Lung (tissue), 12 donors: Measurements from ENCODE around the gene IL6R. TPM values are rescaled to one million over a fixed set of nuclear protein-coding genes. Genes with fewer than 3 reads are reported as not detected.
A peak's percentile ranks its signal among the peaks of the same experiment; 100 is the strongest.

Experiments
- ATAC-seq: fragments of 200-7000 bp; cut with Tn5 transposase; one replicate; pipeline ENCODE4 v1.9.1; 2020; ENCODE audit warnings: moderate number of reproducible peaks; ENCODE audit not compliant: insufficient read depth, low FRiP score
- DNase-seq, 3 donors: peaks; one replicate each; pipeline ENCODE4 v3.0.0-alpha.2; 2013 to 2017
- H3K27ac ChIP-seq, 2 donors: one replicate each; pipeline ENCODE4 v1.5.1; 2013; ENCODE audit warnings: mild to moderate bottlenecking in 2 of 2, moderate library complexity in 2 of 2, control low read depth in 1 of 2, inconsistent platforms in 1 of 2, low read depth in 1 of 2, low read length in 1 of 2
- H3K27me3 ChIP-seq, 3 donors: one replicate each; pipeline ENCODE4 v1.5.1; 2013; ENCODE audit warnings: low read length in 2 of 3; ENCODE audit not compliant: control insufficient read depth in 3 of 3, insufficient read depth in 3 of 3
- H3K36me3 ChIP-seq, 4 donors: one replicate each; pipeline ENCODE4 v1.5.1; 2013; ENCODE audit warnings: low read length in 4 of 4, mild to moderate bottlenecking in 1 of 4, moderate library complexity in 1 of 4; ENCODE audit not compliant: control insufficient read depth in 4 of 4, insufficient read depth in 4 of 4
- H3K4me1 ChIP-seq, 5 donors: one replicate each; pipeline ENCODE4 v1.5.1; 2013; ENCODE audit warnings: low read length in 5 of 5, mild to moderate bottlenecking in 2 of 5, moderate library complexity in 1 of 5; ENCODE audit not compliant: control insufficient read depth in 5 of 5, insufficient read depth in 5 of 5
- H3K4me3 ChIP-seq: one replicate; pipeline ENCODE4 v1.5.1; 2013; ENCODE audit warnings: mild to moderate bottlenecking, control low read depth, moderate library complexity
- H3K9ac ChIP-seq, 2 donors: one replicate each; pipeline ENCODE4 v1.5.1; 2013; ENCODE audit warnings: low read length in 2 of 2, control low read depth in 1 of 2; ENCODE audit not compliant: insufficient read depth in 1 of 2
- H3K9me3 ChIP-seq, 4 donors: one replicate each; pipeline ENCODE4 v1.5.1; 2013; ENCODE audit warnings: low read length in 3 of 4, mild to moderate bottlenecking in 1 of 4, moderate library complexity in 1 of 4; ENCODE audit not compliant: control insufficient read depth in 4 of 4, insufficient read depth in 3 of 4
- WGBS, 2 donors: extraction: QIAGEN DNeasy Blood & Tissue Kit; methylation state at CpG; one replicate each; pipeline ENCODE4 v1.1.7; 2013; 5-methylcytosine and 5-hydroxymethylcytosine counted together
- polyA plus RNA-seq, 2 donors: library from polyadenylated mRNA; stranded (reverse); fragments of 200-250 nt; gene quantifications; one replicate each; pipeline ENCODE4 v1.2.1, GENCODE V29; 2013
- total RNA-seq, 2 donors: library from RNA; depleted of rRNA in 1 of 2; stranded (reverse); fragments of >200 nt in 1 of 2; gene quantifications; one replicate each; pipeline ENCODE4 v1.2.1, GENCODE V29; 2014 to 2021
- TF ChIP-seq, protein P1 (sequence below): IDR thresholded peaks from 2 replicates; pipeline ENCODE4 v1.5.1; 2012; ENCODE audit warnings: mild to moderate bottlenecking; ENCODE audit errors: control extremely low read depth, extremely low read depth
- donor health status: control.
- donor health status: control.
- donor health status: Bipolar disorder and iron deficiency.
- donor health status: healthy.
- donor health status: DM: yes; HTN: yes; CAD: no.

Gene IL6R
- total and polyA plus RNA-seq, 4 donors: 12.3 to 79.7 (median 32.0) TPM

DNA sequence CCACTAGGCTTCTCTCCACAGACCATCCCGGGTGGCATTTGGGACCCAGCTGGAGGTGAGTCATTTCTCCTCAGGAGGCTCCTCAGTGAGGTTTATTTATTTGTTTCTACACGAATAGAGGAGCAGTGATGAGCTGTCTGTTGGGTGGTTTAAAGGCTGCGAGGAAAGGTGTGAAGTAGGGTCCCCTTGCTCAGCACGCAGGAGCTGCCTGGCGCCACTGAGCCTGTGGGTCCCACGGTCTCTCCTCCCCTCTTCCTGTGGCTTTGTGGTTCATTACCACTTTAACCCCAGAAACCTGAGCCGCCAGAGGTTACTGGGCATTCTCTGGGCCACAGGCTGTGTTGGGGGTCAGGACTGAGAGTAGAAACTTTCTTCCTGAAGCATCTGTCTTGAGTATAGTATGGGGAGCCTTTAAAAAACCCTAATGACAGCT is 39.9 kb downstream of the IL6R start:
- TF ChIP-seq, protein P1, sequence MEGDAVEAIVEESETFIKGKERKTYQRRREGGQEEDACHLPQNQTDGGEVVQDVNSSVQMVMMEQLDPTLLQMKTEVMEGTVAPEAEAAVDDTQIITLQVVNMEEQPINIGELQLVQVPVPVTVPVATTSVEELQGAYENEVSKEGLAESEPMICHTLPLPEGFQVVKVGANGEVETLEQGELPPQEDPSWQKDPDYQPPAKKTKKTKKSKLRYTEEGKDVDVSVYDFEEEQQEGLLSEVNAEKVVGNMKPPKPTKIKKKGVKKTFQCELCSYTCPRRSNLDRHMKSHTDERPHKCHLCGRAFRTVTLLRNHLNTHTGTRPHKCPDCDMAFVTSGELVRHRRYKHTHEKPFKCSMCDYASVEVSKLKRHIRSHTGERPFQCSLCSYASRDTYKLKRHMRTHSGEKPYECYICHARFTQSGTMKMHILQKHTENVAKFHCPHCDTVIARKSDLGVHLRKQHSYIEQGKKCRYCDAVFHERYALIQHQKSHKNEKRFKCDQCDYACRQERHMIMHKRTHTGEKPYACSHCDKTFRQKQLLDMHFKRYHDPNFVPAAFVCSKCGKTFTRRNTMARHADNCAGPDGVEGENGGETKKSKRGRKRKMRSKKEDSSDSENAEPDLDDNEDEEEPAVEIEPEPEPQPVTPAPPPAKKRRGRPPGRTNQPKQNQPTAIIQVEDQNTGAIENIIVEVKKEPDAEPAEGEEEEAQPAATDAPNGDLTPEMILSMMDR: no peak
- WGBS, 2 donors: 46 to 62% methylated on average over 7 of the region's 7 CpGs
- Histone ChIP-seq H3K27me3 (no peaks in the 10 kb centered on the region), H3K4me1 (peaks cover 0 to 24% (median 4%) of the 10 kb centered on the region in 5 donors), H3K36me3 (peaks cover 0 to 38% (median 2%) of the 10 kb centered on the region in 4 donors), H3K27ac (no peak overlapping the region), H3K4me3 (no peak overlapping the region), H3K9ac (no peak overlapping the region), H3K9me3 (no peaks in the 10 kb centered on the region)
- DNase-seq (no peak), ATAC-seq (no peak)

DNA sequence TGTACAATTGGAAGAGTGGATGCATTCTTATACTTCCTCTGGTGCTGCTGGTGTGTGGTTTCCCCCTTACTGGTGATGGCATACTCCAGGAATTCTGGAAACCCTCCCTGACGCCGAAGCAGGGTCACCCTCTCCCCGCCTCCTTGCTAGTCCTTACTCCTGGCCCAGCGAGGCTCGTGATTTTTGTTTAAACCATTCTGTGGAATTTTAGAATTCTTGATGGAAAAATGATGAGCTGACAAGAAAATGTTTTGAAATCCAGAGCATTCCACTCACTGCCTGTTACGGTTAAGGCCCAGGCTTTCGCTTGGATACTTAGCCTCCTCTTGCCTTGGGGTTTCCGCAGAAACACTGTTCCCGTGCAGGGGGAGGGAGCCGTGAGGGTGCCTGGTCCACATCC is 41.1 kb downstream of the IL6R start:
- H3K27me3 ChIP-seq: no peaks in the 10 kb centered on the region
- H3K4me3 ChIP-seq: no peak overlapping the region
- peak; percentile 19 for ATAC-seq
- 77 to 82% methylated on average over 10 of the region's 10 CpGs for WGBS, 2 donors
- H3K4me1 ChIP-seq: peaks cover 0 to 24% (median 3%) of the 10 kb centered on the region in 5 donors
- peak; percentile 81 to 92 (median 90) for DNase-seq
- H3K9ac ChIP-seq: no peak overlapping the region
- H3K36me3 ChIP-seq: peaks cover 0 to 35% (median under 1%) of the 10 kb centered on the region in 4 donors
- TF ChIP-seq, protein P1: no peak
- H3K27ac ChIP-seq: peak overlapping the region in 1 of 2 donors; percentile 48
- no peaks in the 10 kb centered on the region for H3K9me3 ChIP-seq

DNA sequence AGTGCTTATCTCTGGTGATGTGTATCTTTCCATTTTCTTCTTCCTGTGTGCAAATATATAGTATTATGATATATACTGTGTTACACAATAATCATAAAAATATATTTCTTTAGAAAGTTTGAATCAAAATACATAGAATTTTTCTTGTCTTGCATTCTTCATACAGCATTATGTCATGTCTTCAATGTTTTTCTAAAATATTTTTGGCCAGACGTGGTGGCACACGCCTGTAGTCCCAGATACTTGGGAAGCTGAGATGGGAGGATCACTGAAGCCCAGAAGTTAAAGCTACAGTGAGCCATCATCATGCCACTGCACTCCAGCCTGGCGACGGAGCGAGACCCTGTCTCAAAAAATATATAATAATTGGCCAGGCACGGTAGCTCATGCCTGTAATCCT is 41.6 kb downstream of the IL6R start:
- TF ChIP-seq, protein P1: no peak
- peaks cover 0 to 35% (median 0%) of the 10 kb centered on the region in 4 donors for H3K36me3 ChIP-seq
- WGBS, 2 donors: 88 to 94% methylated on average over 6 of the region's 6 CpGs
- H3K4me1 ChIP-seq: peaks cover 0 to 24% (median 3%) of the 10 kb centered on the region in 5 donors
- H3K9ac ChIP-seq: no peak overlapping the region
- no peak overlapping the region for H3K4me3 ChIP-seq
- no peaks in the 10 kb centered on the region for H3K27me3 ChIP-seq
- no peak for DNase-seq
- H3K9me3 ChIP-seq: no peaks in the 10 kb centered on the region
- no peak overlapping the region for H3K27ac ChIP-seq
- ATAC-seq: no peak

DNA sequence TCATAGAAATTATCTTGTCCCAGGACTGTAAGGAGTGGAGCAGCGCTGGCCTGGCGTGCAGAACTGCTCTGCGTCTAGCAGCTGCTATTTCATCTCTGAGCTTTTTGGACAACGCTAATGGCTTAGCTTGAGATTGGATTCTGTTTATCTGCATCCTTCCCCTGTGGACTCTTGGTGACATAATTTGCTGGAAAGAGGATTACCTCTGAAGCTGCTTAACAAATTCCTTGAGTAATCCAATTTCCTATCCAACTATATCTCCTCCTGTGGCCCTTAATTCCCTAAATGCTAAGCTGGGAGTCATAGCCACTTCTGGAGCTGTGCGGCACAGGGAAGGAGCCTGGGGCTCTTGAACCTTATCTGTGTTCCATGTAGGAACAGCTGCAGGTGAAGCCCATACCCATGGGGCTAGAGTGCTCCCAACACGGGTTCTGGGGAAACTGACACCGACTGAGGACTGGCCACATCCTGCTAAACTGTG is 43.2 kb downstream of the IL6R start:
- peaks cover 0 to 36% (median 0%) of the 10 kb centered on the region in 4 donors for H3K36me3 ChIP-seq
- no peak for DNase-seq
- no peaks in the 10 kb centered on the region for H3K27me3 ChIP-seq
- TF ChIP-seq, protein P1: no peak
- no peak overlapping the region for H3K9ac ChIP-seq
- 77 to 88% methylated on average over 7 of the region's 7 CpGs for WGBS, 2 donors
- no peak overlapping the region for H3K27ac ChIP-seq
- no peak for ATAC-seq
- H3K4me3 ChIP-seq: no peak overlapping the region
- peaks cover 0 to 26% (median 5%) of the 10 kb centered on the region in 5 donors for H3K4me1 ChIP-seq
- no peaks in the 10 kb centered on the region for H3K9me3 ChIP-seq
